NK-92 treated with Interleukin-12 subunit alpha and Interleukin-12 subunit beta, amount 100 ng/mL, for 24 hours (cell line): ENCODE results near the gene PRDM2.

Source experiments
- DNase-seq: peaks from one replicate; lab custom pipeline; 2025; lab: John Stamatoyannopoulos, UW

The PRDM2 gene

GRCh38 chr1:13733711-13734110 is 33.7 kb downstream of the PRDM2 start:
- DNase-seq = no peak

- no peak for DNase-seq
Observed at GRCh38 chr1:13735168-13735930, 35.4 kb downstream of the PRDM2 start.

GRCh38 chr1:13737398-13737797 is 37.4 kb downstream of the PRDM2 start:
- no peak for DNase-seq

GRCh38 chr1:13746342-13746741 is 46.4 kb downstream of the PRDM2 start:
- DNase-seq = no peak

- DNase-seq = peak; percentile 92
Observed at GRCh38 chr1:13748610-13749505, 48.9 kb downstream of the PRDM2 start.

- DNase-seq = peak; percentile 73
Observed at GRCh38 chr1:13749543-13750341, 49.8 kb downstream of the PRDM2 start.

- no peak for DNase-seq
Observed at GRCh38 chr1:13751458-13751871, 51.5 kb downstream of the PRDM2 start.

GRCh38 chr1:13751985-13752384 is 52.0 kb downstream of the PRDM2 start:
- no peak for DNase-seq

GRCh38 chr1:13752852-13753251 is 52.9 kb downstream of the PRDM2 start:
- no peak for DNase-seq

- DNase-seq = peak; percentile 56
Observed at GRCh38 chr1:13753636-13754402, 53.8 kb downstream of the PRDM2 start.

- no peak for DNase-seq
Observed at GRCh38 chr1:13754510-13755103, 54.6 kb downstream of the PRDM2 start.

- DNase-seq = no peak
Observed at GRCh38 chr1:13756557-13757315, 56.7 kb downstream of the PRDM2 start.

GRCh38 chr1:13757693-13758092 is 57.7 kb downstream of the PRDM2 start:
- DNase-seq = no peak

- no peak for DNase-seq
Observed at GRCh38 chr1:13759072-13759471, 59.1 kb downstream of the PRDM2 start.

- no peak for DNase-seq
Observed at GRCh38 chr1:13760340-13760739, 60.4 kb downstream of the PRDM2 start.

- no peak for DNase-seq
Observed at GRCh38 chr1:13760921-13761320, 60.9 kb downstream of the PRDM2 start.

- no peak for DNase-seq
Observed at GRCh38 chr1:13761883-13762282, 61.9 kb downstream of the PRDM2 start.

GRCh38 chr1:13762642-13763041 is 62.7 kb downstream of the PRDM2 start:
- DNase-seq = no peak

- DNase-seq = no peak
Observed at GRCh38 chr1:13763222-13763621, 63.2 kb downstream of the PRDM2 start.

- DNase-seq = no peak
Observed at GRCh38 chr1:13763991-13764390, 64.0 kb downstream of the PRDM2 start.
